Uterus (tissue), 2 donors: Measurements from ENCODE around the gene RFX8.

Experiments used
- POLR2A ChIP-seq, 2 donors: fragments of 450-650 bp; IDR thresholded peaks; one replicate each; pipeline ENCODE4 v1.6.1; 2016; ENCODE audit warnings: antibody characterized with exemption in 2 of 2, mild to moderate bottlenecking in 1 of 2, moderate library complexity in 1 of 2
- TF ChIP-seq, protein P1 (sequence below), 4 experiments: fragments of 200-600 bp in 2 of 4; fragments of 450-650 bp in 2 of 4; sonication (generic) in 2 of 4; IDR thresholded peaks; one replicate each; pipeline ENCODE4 v1.5.1; 2016 to 2019; ENCODE audit warnings: antibody characterized with exemption in 4 of 4, mild to moderate bottlenecking in 2 of 4, moderate library complexity in 1 of 4

DNA sequence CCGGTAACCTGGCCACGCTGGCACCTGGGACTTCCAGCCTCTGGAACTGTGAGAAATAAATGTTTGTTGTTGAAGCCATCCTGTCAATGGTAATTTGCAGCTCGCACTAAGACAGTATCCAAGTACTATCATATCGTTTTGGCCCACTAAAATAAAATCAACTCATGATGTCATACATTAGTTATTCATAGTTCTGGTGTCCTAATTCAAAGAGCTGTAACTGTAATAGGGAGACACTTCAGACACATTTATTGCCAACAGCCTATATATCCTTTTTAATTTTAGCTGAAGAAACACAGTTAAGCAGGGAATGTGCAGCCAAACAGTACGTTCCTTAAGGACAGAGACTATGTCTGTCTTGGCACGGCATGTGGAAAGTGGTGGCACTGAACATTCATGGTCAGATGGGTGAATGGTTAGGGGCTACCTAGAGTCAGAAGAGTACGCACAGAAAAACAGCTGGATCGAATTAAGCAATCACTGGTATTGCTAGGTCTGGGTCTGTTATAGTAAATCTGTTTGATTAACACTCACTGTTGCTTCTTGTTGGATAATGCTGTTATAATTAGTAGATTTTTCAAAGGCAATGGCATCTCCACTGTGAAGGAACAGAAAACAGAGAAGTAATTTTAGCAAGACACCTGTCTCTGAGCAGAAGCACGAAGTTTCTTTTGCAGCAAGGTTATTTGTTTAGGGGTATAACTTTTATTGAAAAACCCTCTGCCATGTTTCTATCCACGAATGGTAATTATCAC, 46.3 kb downstream of the RFX8 start:
- TF ChIP-seq, protein P1, sequence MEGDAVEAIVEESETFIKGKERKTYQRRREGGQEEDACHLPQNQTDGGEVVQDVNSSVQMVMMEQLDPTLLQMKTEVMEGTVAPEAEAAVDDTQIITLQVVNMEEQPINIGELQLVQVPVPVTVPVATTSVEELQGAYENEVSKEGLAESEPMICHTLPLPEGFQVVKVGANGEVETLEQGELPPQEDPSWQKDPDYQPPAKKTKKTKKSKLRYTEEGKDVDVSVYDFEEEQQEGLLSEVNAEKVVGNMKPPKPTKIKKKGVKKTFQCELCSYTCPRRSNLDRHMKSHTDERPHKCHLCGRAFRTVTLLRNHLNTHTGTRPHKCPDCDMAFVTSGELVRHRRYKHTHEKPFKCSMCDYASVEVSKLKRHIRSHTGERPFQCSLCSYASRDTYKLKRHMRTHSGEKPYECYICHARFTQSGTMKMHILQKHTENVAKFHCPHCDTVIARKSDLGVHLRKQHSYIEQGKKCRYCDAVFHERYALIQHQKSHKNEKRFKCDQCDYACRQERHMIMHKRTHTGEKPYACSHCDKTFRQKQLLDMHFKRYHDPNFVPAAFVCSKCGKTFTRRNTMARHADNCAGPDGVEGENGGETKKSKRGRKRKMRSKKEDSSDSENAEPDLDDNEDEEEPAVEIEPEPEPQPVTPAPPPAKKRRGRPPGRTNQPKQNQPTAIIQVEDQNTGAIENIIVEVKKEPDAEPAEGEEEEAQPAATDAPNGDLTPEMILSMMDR (IDR thresholded peaks at IDR 0.05), result no peak
- TF ChIP-seq POLR2A (IDR thresholded peaks at IDR 0.05), result no peak
